NCI-H345 treated with DMSO at 0.1 percent for 48 hours (cell line): ENCODE results near the gene DPP6.

ENCODE experiments used
- DNase-seq: peaks from one replicate; lab custom pipeline; 2025; ENCODE audit not compliant: unreplicated experiment; lab: John Stamatoyannopoulos, UW

Gene DPP6

GRCh38 chr7:154512121-154512833 lies 460.1 kb downstream of the DPP6 start:
- no peak for DNase-seq

DNA sequence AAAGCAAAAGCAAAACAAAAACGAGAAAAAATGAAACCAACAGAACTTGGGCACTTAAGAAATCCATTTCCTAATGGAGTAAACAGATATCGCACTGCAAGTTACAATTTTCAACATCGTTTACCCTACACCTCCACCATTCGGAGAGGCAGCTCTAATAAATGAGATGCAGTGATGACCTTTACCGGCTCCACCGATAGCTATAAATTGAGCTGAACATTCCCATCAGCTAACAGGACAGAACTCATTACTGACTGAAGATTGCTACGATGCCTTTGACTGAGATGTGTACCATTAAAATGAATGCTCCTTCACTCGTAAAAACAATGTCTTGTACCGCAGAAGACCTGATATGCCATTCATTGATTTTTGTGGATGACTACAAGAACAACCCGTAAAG lies 465.6 kb downstream of the DPP6 start:
- DNase-seq, result no peak

DNA sequence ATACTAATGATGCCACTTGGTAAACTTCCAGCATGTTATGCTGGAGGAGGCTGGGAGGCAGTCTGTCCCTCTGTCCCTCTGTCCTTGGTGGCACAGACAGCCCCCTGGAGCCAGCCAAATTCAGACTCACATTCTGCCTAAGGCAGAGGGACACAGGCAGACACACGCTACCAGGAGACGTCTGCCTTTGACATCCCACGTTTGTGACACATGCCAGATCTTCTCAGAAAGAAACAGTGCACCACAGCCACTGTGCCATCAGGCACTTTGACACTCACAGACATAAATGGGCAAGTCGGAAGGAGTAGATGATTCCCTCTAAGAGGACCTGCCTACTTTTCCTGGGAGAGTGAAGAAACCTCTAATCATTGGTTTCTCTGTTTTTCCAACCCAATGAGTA lies 467.0 kb downstream of the DPP6 start:
- no peak for DNase-seq

GRCh38 chr7:154530136-154530535 lies 477.9 kb downstream of the DPP6 start:
- no peak for DNase-seq

- no peak for DNase-seq
Measured at GRCh38 chr7:154532771-154533170, 480.6 kb downstream of the DPP6 start.

DNA sequence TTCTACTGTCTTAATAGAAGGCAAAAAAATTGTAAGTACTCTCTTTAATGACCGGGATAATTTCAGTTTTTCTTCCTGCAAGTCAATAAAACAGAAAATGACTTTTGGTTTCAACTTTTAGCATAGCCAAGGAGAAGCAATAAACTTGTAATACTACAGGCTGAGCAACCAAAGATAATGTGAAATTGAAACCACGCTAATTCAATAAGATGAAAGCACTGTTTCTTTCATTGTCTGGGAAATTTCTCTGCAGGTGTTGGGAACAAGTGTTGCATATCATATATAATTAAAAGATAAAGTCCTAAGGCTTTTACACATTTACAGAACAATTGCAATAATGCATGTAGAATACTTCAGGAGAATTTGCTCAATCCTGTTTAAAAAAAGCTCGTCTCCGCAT lies 488.4 kb downstream of the DPP6 start:
- no peak for DNase-seq

- DNase-seq, result no peak
Measured at GRCh38 chr7:154541606-154542005, 489.4 kb downstream of the DPP6 start.

GRCh38 chr7:154546946-154547587 lies 494.9 kb downstream of the DPP6 start:
- no peak for DNase-seq

GRCh38 chr7:154553711-154554265 lies 501.6 kb downstream of the DPP6 start:
- no peak for DNase-seq

DNA sequence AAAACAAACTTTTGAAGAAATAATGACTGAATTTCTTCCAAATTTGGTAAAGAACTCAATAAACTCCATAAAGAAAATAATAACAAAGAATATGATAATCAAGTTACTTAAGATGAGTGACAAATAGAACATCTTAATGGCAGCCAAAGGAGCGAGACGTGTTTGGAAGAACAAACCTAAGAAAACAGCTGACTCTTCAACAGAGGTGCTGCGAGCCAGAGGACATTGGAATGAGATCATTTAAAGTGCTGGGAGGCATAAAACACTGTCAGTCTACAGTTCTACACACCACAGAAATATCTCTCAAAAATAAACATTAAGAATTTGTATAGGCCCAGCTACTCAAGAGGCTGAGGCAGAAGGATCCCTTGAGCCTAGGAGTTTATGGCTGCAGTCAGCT lies 507.3 kb downstream of the DPP6 start:
- no peak for DNase-seq

DNA sequence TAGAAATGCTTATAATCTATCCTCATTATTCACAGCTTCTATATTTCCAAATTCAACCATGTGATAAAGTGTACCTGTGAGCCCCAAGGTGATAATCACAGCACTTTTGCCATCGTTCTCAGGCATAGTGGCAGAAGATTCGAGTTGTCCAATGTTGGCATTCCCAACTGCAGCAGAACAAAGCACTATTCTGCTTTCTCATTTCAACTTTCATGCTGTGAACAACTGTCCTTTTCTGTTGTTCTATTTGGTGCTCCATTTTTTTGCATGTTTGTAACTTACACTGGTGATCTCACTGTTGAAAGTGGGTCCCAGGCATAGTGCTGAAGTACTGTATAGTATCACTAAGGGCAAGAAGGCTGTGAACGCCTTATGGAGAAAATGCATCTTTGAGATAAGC lies 512.5 kb downstream of the DPP6 start:
- no peak for DNase-seq

DNA sequence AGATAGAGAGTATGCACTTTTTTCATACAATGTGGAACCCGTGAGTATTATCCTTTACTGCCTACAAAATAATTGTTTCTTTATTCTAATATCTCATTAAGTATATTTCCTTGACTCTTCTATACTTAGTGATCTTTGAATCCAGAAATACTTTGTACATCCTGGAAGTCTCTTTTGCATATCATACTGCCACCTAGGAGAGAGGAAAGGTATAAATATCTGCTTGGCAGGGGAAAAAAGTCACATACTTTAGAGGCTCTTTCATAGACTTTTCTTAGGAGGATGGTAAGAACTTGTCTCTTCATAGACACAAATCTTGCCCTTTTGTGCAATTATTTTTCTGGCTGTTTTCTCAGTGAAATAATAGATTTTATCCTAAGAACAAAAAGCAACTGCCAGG lies 514.7 kb downstream of the DPP6 start:
- DNase-seq, result no peak

DNA sequence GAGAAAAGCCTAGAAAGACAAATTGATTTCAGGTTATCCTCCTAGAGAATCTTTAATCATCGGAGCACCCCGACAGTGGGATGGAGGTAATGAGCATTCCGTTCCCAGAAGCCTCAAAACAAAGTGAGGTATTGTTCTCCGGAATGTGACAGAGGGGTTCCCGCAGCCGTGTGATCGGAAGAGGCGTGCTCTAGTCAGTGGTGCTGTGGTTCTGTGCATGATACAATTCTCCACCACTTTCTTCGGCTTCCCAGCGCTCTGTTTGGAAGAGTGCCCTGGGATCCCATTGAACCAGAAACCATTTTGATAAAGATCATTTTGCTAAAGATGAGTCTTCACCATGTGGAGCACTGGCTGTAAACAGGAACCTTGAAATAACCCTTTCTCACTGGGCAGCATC lies 516.1 kb downstream of the DPP6 start:
- DNase-seq, result no peak

DNA sequence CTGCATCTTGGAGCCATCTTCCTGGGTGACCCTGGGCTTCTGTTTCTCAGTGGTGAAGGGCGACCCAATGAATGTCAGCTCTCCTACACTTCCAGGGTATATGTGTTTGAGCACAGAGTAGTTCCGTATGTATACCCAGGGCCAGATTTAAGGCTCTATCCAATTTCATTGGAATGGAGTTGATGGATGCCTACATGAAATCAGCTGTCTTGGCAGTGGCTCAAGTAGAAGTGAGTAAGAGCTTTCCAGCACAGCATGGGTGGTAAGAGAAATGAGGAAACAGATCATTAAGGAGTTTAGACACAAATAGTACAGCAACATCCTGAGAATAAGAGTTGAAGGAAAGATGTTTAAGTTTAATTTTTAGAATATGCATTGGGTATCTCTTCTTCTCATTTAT lies 517.7 kb downstream of the DPP6 start:
- DNase-seq, result no peak

GRCh38 chr7:154571772-154572171 lies 519.6 kb downstream of the DPP6 start:
- no peak for DNase-seq

DNA sequence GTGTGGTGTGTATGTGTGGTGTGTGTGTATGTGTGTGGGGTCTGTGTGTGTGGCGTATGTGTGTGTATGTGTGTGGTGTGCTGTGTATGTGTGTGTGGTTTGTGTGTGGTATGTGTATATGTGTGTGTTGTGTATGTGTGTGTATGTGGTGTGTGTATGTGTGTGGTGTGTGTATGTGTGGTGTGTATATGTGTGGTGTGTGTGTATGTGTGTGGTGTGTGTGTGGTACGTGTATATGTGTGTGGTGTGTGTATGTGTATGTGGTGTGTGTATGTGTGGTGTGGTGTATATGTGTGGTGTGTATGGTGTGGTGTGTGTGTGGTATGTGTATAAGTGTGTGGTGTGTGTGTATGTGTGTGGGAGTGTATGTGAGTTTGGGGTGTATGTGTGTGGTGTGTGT lies 522.0 kb downstream of the DPP6 start:
- DNase-seq, result no peak

GRCh38 chr7:154575497-154575896 lies 523.3 kb downstream of the DPP6 start:
- DNase-seq, result no peak

- no peak for DNase-seq
Measured at GRCh38 chr7:154576604-154577003, 524.4 kb downstream of the DPP6 start.

DNA sequence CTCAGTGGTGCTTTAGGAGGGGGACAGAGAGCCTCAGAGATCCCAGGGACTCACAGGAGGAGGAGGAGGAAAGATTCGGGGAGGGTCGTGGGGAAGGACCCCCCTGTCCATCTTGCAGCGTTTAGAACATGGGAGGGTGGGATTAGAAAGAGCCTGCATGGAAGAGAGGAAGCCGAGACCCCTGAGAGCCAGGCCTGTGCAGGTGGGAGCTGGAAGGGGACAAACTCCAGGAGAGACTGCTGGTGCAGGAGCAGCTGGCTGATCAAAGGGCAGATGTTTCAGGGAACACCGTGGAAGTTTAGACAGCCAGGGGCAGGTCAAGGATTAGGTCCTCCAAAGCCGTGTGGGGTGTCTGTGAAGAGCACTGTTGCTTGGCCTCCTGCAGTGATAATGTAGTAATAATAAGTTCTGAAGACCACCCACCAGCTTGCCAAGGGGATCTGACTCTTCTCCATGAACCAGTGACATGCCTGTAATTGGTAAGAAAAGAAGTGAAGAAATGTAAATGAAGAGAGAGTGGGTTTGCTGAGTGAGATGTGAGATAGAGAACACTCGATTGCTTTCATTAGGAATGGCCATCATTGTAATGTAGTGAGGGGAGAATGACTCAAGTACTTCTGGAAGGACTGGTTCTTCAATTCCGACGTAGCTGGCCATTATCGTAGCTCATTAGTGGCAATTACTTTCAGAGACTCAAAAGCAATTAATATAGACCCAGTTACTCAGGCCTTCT lies 525.1 kb downstream of the DPP6 start:
- no peak for DNase-seq

DNA sequence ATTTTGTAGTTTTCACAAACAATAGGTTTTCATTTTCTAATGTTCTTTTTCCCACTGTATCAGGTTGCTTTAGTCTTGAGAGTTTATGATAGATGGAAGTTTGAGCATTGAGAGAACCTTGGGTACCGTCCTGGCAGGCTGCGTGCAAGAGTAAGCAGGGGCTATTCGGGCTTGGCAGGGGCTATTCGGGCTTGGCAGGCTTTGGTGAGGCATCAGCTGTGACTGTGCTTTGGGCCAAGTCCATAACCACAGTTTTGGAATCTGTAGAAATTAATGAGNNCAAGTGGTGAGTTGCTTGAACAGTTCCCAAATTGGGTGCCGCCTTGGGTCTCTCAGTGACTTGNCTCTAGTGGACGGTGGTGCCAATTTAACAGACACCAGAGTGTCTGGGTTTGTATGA lies 526.1 kb downstream of the DPP6 start:
- DNase-seq, result no peak

- DNase-seq, result no peak
Measured at GRCh38 chr7:154579711-154580110, 527.5 kb downstream of the DPP6 start.
